ENCODE measurements around the gene NDUFB10.

NDUFB10 gene

GRCh38 chr16:1985466-1986150, 26.3 kb downstream of the NDUFB10 start:
- Mint-ChIP-seq H3K27ac (no peak overlapping the region), H3K4me3 (peak overlapping the region; percentile 86), H3K36me3 (ENCODE audit: low read depth) (peaks cover 10% of the 10 kb centered on the region), H3K4me1 (ENCODE audit: low read depth) (peaks cover 14% of the 10 kb centered on the region), H3K9me3 (no peaks in the 10 kb centered on the region), H3K27me3 (ENCODE audit: low read depth) (peaks cover 36% of the 10 kb centered on the region)
- DNase-seq (ENCODE audit: low spot score), result no peak

- Mint-ChIP-seq H3K27ac (no peak overlapping the region), H3K4me1 (ENCODE audit: low read depth) (peaks cover 21% of the 10 kb centered on the region)
Measured at GRCh38 chr16:1987198-1987597, 27.9 kb downstream of the NDUFB10 start.

GRCh38 chr16:1989209-1990100, 30.1 kb downstream of the NDUFB10 start, which contains the start of gene SYNGR3:
Gene SYNGR3 (plus strand): TSS chr16:1989970. CDS start chr16:1990103, 133 bp downstream.
- peaks cover 11% of the 10 kb centered on the region for H3K27me3 Mint-ChIP-seq (ENCODE audit: low read depth)
- no peaks in the 10 kb centered on the region for H3K9me3 Mint-ChIP-seq
- H3K27ac Mint-ChIP-seq, result peak within 1 kb of the TSS; percentile 65
- DNase-seq (ENCODE audit: low spot score), result no peak
- H3K4me3 Mint-ChIP-seq, result peak within 1 kb of the TSS; percentile 76
- H3K4me1 Mint-ChIP-seq (ENCODE audit: low read depth), result peaks cover 18% of the 10 kb centered on the region
- H3K36me3 Mint-ChIP-seq (ENCODE audit: low read depth), result peaks cover 10% of the 10 kb centered on the region

More at GRCh38 chr16:1987198-1987597, 27.9 kb downstream of the NDUFB10 start:
- Mint-ChIP-seq H3K4me3 (no peak overlapping the region), H3K27me3 (ENCODE audit: low read depth) (peaks cover 22% of the 10 kb centered on the region), H3K36me3 (ENCODE audit: low read depth) (peaks cover 10% of the 10 kb centered on the region), H3K9me3 (no peaks in the 10 kb centered on the region)
- DNase-seq (ENCODE audit: low spot score), result no peak

- Mint-ChIP-seq H3K4me1 (ENCODE audit: low read depth) (peaks cover 14% of the 10 kb centered on the region), H3K4me3 (no peak overlapping the region), H3K9me3 (no peaks in the 10 kb centered on the region)
Measured at GRCh38 chr16:1990101-1990350, 30.7 kb downstream of the NDUFB10 start.

DNA sequence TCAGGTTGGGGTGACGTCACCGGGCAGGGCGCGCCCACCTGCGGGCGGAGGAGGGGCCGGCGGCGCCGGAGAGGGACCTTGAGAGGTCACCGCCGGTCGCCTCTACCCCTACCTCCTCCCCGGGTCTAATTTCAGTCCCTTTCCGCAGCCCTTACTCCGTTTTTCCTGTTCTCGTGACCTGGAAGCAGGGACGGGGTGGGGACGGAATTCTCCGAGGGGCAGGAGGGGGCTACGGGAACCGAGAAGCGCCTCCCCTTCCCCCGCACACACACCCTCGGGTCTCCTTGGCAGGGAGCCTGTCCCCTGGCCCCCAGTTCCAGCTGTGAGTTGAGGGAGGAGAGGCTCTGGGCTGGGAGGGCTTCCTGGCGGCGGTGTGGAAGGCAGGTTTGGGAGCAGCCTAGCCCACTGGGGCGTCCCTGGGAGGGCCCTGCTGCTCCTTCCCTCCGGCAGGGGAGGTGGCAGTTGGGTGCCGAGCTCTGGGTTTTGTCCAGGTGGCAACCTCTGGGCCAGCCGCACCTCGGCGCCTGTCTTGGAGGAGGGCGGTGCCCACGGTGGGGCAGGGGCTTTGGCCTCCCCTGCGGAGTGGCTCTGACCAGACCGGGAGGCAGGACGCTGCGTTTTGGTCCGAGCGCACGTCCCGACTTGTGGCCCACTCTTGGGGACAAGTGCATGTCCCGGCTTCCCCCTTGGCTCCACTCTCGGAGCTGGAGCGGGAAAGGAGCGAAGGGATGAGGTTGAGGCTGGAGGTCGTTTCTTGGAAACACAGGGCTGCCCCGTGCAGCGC, 31.2 kb downstream of the NDUFB10 start:
- peak overlapping the region; percentile 69 for H3K27ac Mint-ChIP-seq
- peaks cover 9% of the 10 kb centered on the region for H3K4me1 Mint-ChIP-seq (ENCODE audit: low read depth)
- no peaks in the 10 kb centered on the region for H3K9me3 Mint-ChIP-seq
- H3K27me3 Mint-ChIP-seq (ENCODE audit: low read depth), result peaks cover 11% of the 10 kb centered on the region
- DNase-seq (ENCODE audit: low spot score), result peak; percentile 63
- peaks cover 9% of the 10 kb centered on the region for H3K36me3 Mint-ChIP-seq (ENCODE audit: low read depth)
- H3K4me3 Mint-ChIP-seq, result peak overlapping the region; percentile 76

More at GRCh38 chr16:1990101-1990350, 30.7 kb downstream of the NDUFB10 start:
- DNase-seq (ENCODE audit: low spot score), result no peak
- H3K27me3 Mint-ChIP-seq (ENCODE audit: low read depth), result peaks cover 11% of the 10 kb centered on the region
- H3K36me3 Mint-ChIP-seq (ENCODE audit: low read depth), result peaks cover 7% of the 10 kb centered on the region
- H3K27ac Mint-ChIP-seq, result no peak overlapping the region

- Mint-ChIP-seq H3K27me3 (ENCODE audit: low read depth) (peaks cover 11% of the 10 kb centered on the region), H3K4me3 (peak overlapping the region; percentile 76), H3K4me1 (ENCODE audit: low read depth) (peaks cover 9% of the 10 kb centered on the region), H3K36me3 (ENCODE audit: low read depth) (peaks cover 9% of the 10 kb centered on the region), H3K9me3 (no peaks in the 10 kb centered on the region), H3K27ac (peak overlapping the region; percentile 69)
- DNase-seq (ENCODE audit: low spot score), result peak; percentile 60
Measured at GRCh38 chr16:1991135-1991551, 31.8 kb downstream of the NDUFB10 start.

- DNase-seq (ENCODE audit: low spot score), result no peak
- Mint-ChIP-seq H3K27me3 (ENCODE audit: low read depth) (peaks cover 11% of the 10 kb centered on the region), H3K4me1 (ENCODE audit: low read depth) (peaks cover 9% of the 10 kb centered on the region), H3K27ac (peak overlapping the region; percentile 69), H3K9me3 (no peaks in the 10 kb centered on the region), H3K4me3 (peak overlapping the region; percentile 76), H3K36me3 (ENCODE audit: low read depth) (peaks cover 7% of the 10 kb centered on the region)
Measured at GRCh38 chr16:1991588-1991947, 32.2 kb downstream of the NDUFB10 start.

DNA sequence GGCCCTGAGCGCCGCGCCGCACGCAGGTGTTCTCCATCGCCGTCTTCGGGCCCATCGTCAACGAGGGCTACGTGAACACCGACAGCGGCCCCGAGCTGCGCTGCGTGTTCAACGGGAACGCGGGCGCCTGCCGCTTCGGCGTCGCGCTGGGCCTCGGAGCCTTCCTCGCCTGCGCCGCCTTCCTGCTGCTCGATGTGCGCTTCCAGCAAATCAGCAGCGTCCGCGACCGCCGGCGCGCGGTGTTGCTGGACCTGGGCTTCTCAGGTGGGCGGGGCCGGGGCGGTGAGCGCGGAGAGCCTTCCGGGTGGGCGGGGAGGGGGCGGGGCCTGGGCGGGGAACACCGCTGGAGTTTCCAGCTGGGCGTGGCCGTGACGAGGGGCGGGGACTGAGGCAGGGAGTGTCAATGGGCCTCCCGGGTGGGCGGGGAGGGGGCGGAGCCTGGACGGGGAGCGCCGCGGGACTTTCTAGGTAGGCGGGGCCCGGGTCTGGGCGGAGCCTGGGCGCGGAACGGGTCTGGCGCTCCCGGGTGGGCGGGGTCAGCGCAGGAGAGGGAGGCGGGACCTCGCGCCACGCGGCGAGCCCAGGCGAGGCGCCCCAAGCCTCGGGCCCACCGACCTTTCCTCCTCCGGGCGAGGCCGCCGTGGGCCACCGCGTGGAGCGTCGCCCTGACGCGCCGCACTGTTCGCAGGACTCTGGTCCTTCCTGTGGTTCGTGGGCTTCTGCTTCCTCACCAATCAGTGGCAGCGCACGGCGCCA, 32.8 kb downstream of the NDUFB10 start:
- peaks cover 9% of the 10 kb centered on the region for H3K4me1 Mint-ChIP-seq (ENCODE audit: low read depth)
- peaks cover 11% of the 10 kb centered on the region for H3K27me3 Mint-ChIP-seq (ENCODE audit: low read depth)
- peak; percentile 92 for DNase-seq (ENCODE audit: low spot score)
- peaks cover 3% of the 10 kb centered on the region for H3K36me3 Mint-ChIP-seq (ENCODE audit: low read depth)
- H3K27ac Mint-ChIP-seq, result peak overlapping the region; percentile 69
- peak overlapping the region; percentile 76 for H3K4me3 Mint-ChIP-seq
- H3K9me3 Mint-ChIP-seq, result no peaks in the 10 kb centered on the region

DNA sequence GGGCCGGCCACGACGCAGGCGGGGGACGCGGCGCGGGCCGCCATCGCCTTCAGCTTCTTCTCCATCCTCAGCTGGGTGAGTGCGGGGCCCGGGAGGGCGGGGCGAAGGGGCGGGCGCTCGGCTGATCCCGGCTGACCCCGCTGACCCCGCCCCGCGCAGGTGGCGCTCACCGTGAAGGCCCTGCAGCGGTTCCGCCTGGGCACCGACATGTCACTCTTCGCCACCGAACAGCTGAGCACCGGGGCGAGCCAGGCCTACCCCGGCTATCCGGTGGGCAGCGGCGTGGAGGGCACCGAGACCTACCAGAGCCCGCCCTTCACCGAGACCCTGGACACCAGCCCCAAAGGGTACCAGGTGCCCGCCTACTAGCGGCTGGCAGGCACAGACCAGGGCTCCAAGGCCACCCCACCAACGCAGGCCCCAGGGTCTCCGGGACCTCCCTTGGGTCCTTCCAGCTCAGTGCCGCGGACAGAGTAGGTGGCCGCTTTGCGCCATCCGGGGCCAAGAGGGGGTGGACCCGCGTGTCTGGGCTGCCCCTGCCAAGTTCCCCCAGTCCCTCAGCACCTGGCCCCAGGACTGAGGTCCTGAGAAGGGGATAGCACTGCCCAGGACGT, 33.5 kb downstream of the NDUFB10 start:
- peaks cover 11% of the 10 kb centered on the region for H3K27me3 Mint-ChIP-seq (ENCODE audit: low read depth)
- H3K27ac Mint-ChIP-seq, result no peak overlapping the region
- no peaks in the 10 kb centered on the region for H3K9me3 Mint-ChIP-seq
- peaks cover 9% of the 10 kb centered on the region for H3K4me1 Mint-ChIP-seq (ENCODE audit: low read depth)
- no peak for DNase-seq (ENCODE audit: low spot score)
- peaks cover 5% of the 10 kb centered on the region for H3K36me3 Mint-ChIP-seq (ENCODE audit: low read depth)
- H3K4me3 Mint-ChIP-seq, result no peak overlapping the region

- peak; percentile 27 for DNase-seq (ENCODE audit: low spot score)
- H3K9me3 Mint-ChIP-seq, result no peaks in the 10 kb centered on the region
Measured at GRCh38 chr16:1993731-1994131, 34.4 kb downstream of the NDUFB10 start.

DNA sequence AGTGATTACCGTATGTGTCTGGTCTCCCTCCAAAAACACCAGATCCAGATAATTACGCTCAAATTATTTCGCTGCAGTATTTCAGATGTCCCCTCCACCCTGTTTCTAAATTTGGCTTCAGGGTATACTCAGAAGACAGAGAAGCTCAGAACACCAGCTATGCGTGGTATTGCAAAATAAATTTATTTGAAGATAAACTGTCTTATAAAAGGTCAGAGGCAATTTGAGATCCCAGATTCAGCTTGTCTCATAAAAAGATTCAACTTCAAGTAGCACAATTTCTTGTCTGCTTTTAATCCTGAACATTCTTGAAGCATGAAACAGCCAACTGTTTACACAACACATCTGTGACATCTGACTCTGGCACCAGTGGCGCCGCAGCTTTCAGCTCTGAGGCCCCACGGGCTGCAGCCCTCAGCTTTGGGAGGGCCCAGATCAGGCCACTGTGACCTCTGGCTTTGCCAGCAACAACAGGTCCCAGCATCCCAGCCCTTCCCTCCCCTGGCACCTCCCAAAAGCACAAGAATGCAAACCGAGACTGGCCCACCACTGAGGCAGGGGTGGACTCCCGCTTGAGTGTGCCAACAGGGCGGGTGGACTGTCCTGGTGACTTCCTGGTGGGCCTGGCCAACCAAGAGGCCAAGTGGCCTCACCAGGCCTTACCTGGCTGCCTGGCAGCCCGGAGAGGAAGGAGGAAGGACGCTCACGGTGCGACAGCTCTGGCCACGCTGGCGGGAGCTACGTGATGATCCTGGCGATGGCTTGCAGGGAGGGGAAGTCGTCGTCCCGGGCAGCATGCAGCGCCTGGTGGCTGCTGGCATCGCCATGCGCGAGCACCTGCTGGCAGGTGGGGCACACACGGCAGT, 38.4 kb downstream of the NDUFB10 start:
- no peak overlapping the region for H3K27ac Mint-ChIP-seq
- H3K36me3 Mint-ChIP-seq (ENCODE audit: low read depth), result peaks cover 17% of the 10 kb centered on the region

More at GRCh38 chr16:1993731-1994131, 34.4 kb downstream of the NDUFB10 start:
- Mint-ChIP-seq H3K27ac (peak overlapping the region; percentile 32), H3K4me3 (no peak overlapping the region), H3K4me1 (ENCODE audit: low read depth) (peaks cover 9% of the 10 kb centered on the region), H3K27me3 (ENCODE audit: low read depth) (peaks cover 8% of the 10 kb centered on the region), H3K36me3 (ENCODE audit: low read depth) (peaks cover 7% of the 10 kb centered on the region)

GRCh38 chr16:1998360-1998835, 39.1 kb downstream of the NDUFB10 start:
- Mint-ChIP-seq H3K9me3 (no peaks in the 10 kb centered on the region), H3K27ac (no peak overlapping the region), H3K27me3 (ENCODE audit: low read depth) (no peaks in the 10 kb centered on the region), H3K36me3 (ENCODE audit: low read depth) (peaks cover 17% of the 10 kb centered on the region), H3K4me1 (ENCODE audit: low read depth) (no peaks in the 10 kb centered on the region), H3K4me3 (no peak overlapping the region)
- DNase-seq (ENCODE audit: low spot score), result no peak

More for the DNA sequence above, 38.4 kb downstream of the NDUFB10 start:
- Mint-ChIP-seq H3K27me3 (ENCODE audit: low read depth) (no peaks in the 10 kb centered on the region), H3K4me3 (no peak overlapping the region), H3K4me1 (ENCODE audit: low read depth) (no peaks in the 10 kb centered on the region), H3K9me3 (no peaks in the 10 kb centered on the region)
- no peak for DNase-seq (ENCODE audit: low spot score)

Data from T-helper 2 cell treated with Interferon-gamma antibody and Interleukin-4, amounts not matched to agents 5 μg/mL and 100 μg/mL, for 36 hours (primary cell).